OCI-LY1 (cell line): Measurements from ENCODE around the gene TTC27.

Experiments used
- H2AFZ ChIP-seq: fragments of 200-600 bp; sonication (generic), shearing (Covaris generic); 2 replicates; pipeline ENCODE4 v1.6.0; 2014; ENCODE audit warnings: antibody characterized with exemption, mild to moderate bottlenecking, low read length
- H3F3A ChIP-seq: fragments of 200-600 bp; sonication (generic), shearing (Covaris generic); 2 replicates; pipeline ENCODE4 v1.6.0; 2014; ENCODE audit warnings: mild to moderate bottlenecking, antibody characterized with exemption, low read length, moderate library complexity; ENCODE audit not compliant: insufficient read depth
- H3K27ac ChIP-seq: fragments of 200-600 bp; sonication (generic); 2 replicates; pipeline ENCODE4 v1.5.1; 2014; ENCODE audit warnings: low read length, mixed run types, mild to moderate bottlenecking, low read depth; ENCODE audit not compliant: poor library complexity, severe bottlenecking
- H3K27me3 ChIP-seq: fragments of 200-600 bp; sonication (generic); 2 replicates; pipeline ENCODE4 v1.6.0; 2014; ENCODE audit warnings: antibody characterized with exemption, mild to moderate bottlenecking, low read length, moderate library complexity; ENCODE audit not compliant: insufficient read depth
- H3K36me3 ChIP-seq: fragments of 200-600 bp; sonication (generic); 2 replicates; pipeline ENCODE4 v1.6.1; 2014; ENCODE audit warnings: mild to moderate bottlenecking, antibody characterized with exemption, low read length, moderate library complexity, mixed read lengths; ENCODE audit not compliant: insufficient read depth
- H3K4me1 ChIP-seq: fragments of 200-600 bp; sonication (generic); 2 replicates; pipeline ENCODE4 v1.5.1; 2014; ENCODE audit warnings: mild to moderate bottlenecking, low read length, moderate library complexity; ENCODE audit not compliant: insufficient read depth, severe bottlenecking
- H3K4me2 ChIP-seq: fragments of 200-600 bp; sonication (generic), shearing (Covaris generic); 2 replicates; pipeline ENCODE4 v1.6.1; 2014; ENCODE audit warnings: low read length
- H3K4me3 ChIP-seq: fragments of 200-600 bp; sonication (generic); 2 replicates; pipeline ENCODE4 v1.5.1; 2014; ENCODE audit warnings: low read length, low read depth, mild to moderate bottlenecking, mixed read lengths; ENCODE audit not compliant: poor library complexity, severe bottlenecking
- H3K79me2 ChIP-seq: fragments of 200-600 bp; shearing (Covaris generic); 2 replicates; pipeline ENCODE4 v1.6.1; 2016; ENCODE audit warnings: mixed run types, low read length, mixed read lengths; ENCODE audit not compliant: insufficient read depth
- H3K9ac ChIP-seq: fragments of 200-600 bp; sonication (generic), shearing (Covaris generic); 2 replicates; pipeline ENCODE4 v1.6.1; 2014; ENCODE audit warnings: mild to moderate bottlenecking, low read length, mixed read lengths
- H3K9me2 ChIP-seq: fragments of 200-600 bp; sonication (generic), shearing (Covaris generic); 2 replicates; pipeline ENCODE4 v1.6.1; 2014; ENCODE audit warnings: low read depth, mild to moderate bottlenecking, low read length, mixed read lengths
- H3K9me3 ChIP-seq: fragments of 200-600 bp; shearing (Covaris generic); 2 replicates; pipeline ENCODE4 v1.6.1; 2014; ENCODE audit warnings: low read length, mixed read lengths
- H4K20me1 ChIP-seq: fragments of 200-600 bp; sonication (generic), shearing (Covaris generic); 2 replicates; pipeline ENCODE4 v1.6.0; 2016; ENCODE audit warnings: mild to moderate bottlenecking, low read length; ENCODE audit not compliant: insufficient read depth
- CTCF ChIP-seq: fragments of 200-600 bp; sonication (generic), shearing (Covaris generic); IDR thresholded peaks from 2 replicates; pipeline ENCODE4 v1.5.1; 2017; ENCODE audit warnings: mild to moderate bottlenecking, antibody characterized with exemption, low read length, moderate library complexity, mixed read lengths
- EZH2 ChIP-seq: fragments of 200-600 bp; sonication (generic), shearing (Covaris generic); IDR thresholded peaks from 2 replicates; pipeline ENCODE4 v1.8.0; 2017; ENCODE audit warnings: borderline replicate concordance, mixed run types, mild to moderate bottlenecking, antibody characterized with exemption, low read length, moderate library complexity, mixed read lengths

The TTC27 gene

GRCh38 chr2:32755666-32756065 lies 127.8 kb downstream of the TTC27 start:
- Histone ChIP-seq H3K9me2 (no peaks in the 10 kb centered on the region), H3K4me1 (no peaks in the 10 kb centered on the region), H3K79me2 (no peaks in the 10 kb centered on the region), H3K27ac (no peak overlapping the region), H3K36me3 (peaks cover 40% of the 10 kb centered on the region), H4K20me1 (no peaks in the 10 kb centered on the region), H3F3A (no peaks in the 10 kb centered on the region), H3K4me3 (no peak overlapping the region), H3K27me3 (no peaks in the 10 kb centered on the region), H2AFZ (no peak overlapping the region), H3K9ac (no peak overlapping the region), H3K4me2 (peak overlapping the region; percentile 26; the same call in 1 of the 2 replicates), H3K9me3 (0 out of 2 replicates have a peak, but pooled peaks cover 3% of the 10 kb centered on the region)
- no peak for TF ChIP-seq CTCF
- TF ChIP-seq EZH2 = no peak

- Histone ChIP-seq H3K36me3 (peaks cover 41% of the 10 kb centered on the region), H3K4me1 (no peaks in the 10 kb centered on the region), H2AFZ (no peak overlapping the region), H4K20me1 (no peaks in the 10 kb centered on the region), H3F3A (no peaks in the 10 kb centered on the region), H3K79me2 (no peaks in the 10 kb centered on the region), H3K27ac (no peak overlapping the region), H3K27me3 (no peaks in the 10 kb centered on the region), H3K4me3 (no peak overlapping the region), H3K9me2 (no peaks in the 10 kb centered on the region), H3K9ac (no peak overlapping the region), H3K9me3 (0 out of 2 replicates have a peak, but pooled peaks cover 3% of the 10 kb centered on the region), H3K4me2 (peak overlapping the region; percentile 26; the same call in 1 of the 2 replicates)
- TF ChIP-seq EZH2 = no peak
- no peak for TF ChIP-seq CTCF
Observed at GRCh38 chr2:32756074-32756727, 128.4 kb downstream of the TTC27 start.

- Histone ChIP-seq H3K4me2 (no peak overlapping the region), H3K9me2 (no peaks in the 10 kb centered on the region), H3K9ac (no peak overlapping the region), H2AFZ (no peak overlapping the region), H3K27me3 (no peaks in the 10 kb centered on the region), H3K79me2 (no peaks in the 10 kb centered on the region), H3K4me3 (no peak overlapping the region), H4K20me1 (no peaks in the 10 kb centered on the region), H3F3A (no peaks in the 10 kb centered on the region), H3K9me3 (no peaks in the 10 kb centered on the region), H3K27ac (no peak overlapping the region), H3K36me3 (peaks cover 31% of the 10 kb centered on the region), H3K4me1 (no peaks in the 10 kb centered on the region)
- TF ChIP-seq EZH2 = no peak
- no peak for TF ChIP-seq CTCF
Observed at GRCh38 chr2:32758232-32758631, 130.4 kb downstream of the TTC27 start.
